ENCODE measurements around the gene TCEA2.
"Not testable (repeated sequence)": the region's sequence is repeated elsewhere in the genome, so short reads cannot be mapped to it uniquely, and the experiment has no call there.

The TCEA2 gene

GRCh38 chr20:64108731-64109681, 46.0 kb downstream of the TCEA2 start:
- DNase-seq (ENCODE audit: low read depth): no peak

- DNase-seq (ENCODE audit: low read depth): no peak
These were observed 46.9 kb downstream of the TCEA2 start for GRCh38 chr20:64109831-64110391.

- no peak for DNase-seq (ENCODE audit: low read depth)
These were observed 47.5 kb downstream of the TCEA2 start for GRCh38 chr20:64110411-64111068.

DNA sequence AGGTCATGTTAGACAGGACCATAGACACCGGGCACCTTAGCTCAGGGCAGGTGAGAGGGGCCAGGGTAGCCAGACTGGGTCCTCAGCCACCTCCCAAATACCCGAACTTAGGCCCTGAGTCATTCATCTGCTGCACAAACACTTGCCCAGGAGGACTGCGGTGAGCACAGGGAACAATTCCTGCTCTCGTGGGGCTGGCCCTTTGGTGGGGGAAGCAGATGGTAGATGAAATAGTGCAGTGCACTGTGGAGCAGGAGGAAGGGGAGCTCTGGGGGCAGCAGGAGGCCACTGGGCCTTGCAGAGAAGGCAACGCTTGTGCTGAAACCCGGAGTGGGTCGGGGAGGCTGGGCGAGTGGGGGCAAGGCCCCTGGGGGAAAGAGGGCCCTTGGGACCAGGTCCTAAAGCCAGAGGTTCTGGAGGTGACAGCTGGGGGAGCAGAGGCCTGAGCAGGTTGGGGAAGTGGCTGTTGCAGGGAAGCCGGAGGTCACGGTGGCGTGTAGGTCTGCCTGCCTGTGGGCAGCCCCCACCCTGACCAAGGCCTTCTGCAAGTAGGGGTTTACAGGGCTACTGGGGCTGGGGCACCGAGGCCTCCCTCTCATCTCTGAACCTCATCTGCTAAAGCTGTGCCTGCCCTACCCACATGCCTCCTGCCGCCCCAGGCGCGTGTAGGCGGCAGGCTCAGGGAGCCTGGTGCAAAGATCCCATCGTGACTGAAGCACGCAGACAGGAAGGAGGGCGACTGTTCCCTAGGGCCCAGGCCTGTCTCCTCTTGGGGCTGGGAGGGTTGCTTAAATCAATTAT, 49.0 kb downstream of the TCEA2 start:
- no peak for DNase-seq (ENCODE audit: low read depth)

- no peak for DNase-seq (ENCODE audit: low read depth)
These were observed 49.9 kb downstream of the TCEA2 start for GRCh38 chr20:64112691-64113443.

- DNase-seq (ENCODE audit: low read depth): no peak
These were observed 50.4 kb downstream of the TCEA2 start for GRCh38 chr20:64113444-64113775.

- no peak for DNase-seq (ENCODE audit: low read depth)
These were observed 50.9 kb downstream of the TCEA2 start for GRCh38 chr20:64113796-64114355.

- no peak for DNase-seq (ENCODE audit: low read depth)
These were observed 51.5 kb downstream of the TCEA2 start for GRCh38 chr20:64114356-64114971.

DNA sequence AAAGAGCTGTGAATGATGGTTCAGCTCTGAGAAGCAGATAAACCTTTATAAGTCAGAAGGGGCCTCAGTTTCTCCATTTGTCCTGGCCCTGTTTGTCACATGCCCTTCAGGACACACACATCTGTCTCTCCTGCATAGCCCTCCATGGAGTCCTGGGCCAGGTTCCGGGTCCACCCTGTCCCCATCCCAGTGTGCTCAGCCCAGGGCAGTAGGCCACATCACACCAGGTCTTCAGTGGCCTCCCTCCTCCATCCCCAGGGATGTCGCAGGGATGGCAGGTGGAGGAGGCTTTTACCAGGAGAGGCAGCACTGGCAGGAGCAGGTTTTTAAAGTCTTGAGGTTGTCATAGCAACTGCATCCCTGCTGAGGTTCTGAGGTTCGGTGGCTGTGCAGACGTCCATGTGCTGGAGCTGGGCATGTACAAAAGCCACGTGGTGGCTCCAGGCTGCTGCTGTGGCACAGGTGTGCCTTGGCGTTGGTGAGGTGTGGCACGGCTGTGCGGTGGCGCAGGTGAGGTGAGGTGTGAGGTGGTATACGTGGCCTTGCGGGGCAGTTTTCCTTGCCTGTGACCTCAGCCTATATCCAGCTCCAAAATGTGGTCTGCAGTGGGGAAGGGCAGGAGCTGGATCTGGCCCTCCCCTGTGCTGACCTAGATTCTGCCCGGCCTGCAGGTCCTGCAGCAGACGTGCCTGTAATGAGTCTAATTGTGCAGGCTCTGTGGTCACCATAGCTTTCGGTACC, 52.3 kb downstream of the TCEA2 start:
- DNase-seq (ENCODE audit: low read depth): no peak

GRCh38 chr20:64116016-64116415, 53.0 kb downstream of the TCEA2 start:
- DNase-seq (ENCODE audit: low read depth): no peak

GRCh38 chr20:64116541-64117431, 53.8 kb downstream of the TCEA2 start:
- no peak for DNase-seq (ENCODE audit: low read depth)

DNA sequence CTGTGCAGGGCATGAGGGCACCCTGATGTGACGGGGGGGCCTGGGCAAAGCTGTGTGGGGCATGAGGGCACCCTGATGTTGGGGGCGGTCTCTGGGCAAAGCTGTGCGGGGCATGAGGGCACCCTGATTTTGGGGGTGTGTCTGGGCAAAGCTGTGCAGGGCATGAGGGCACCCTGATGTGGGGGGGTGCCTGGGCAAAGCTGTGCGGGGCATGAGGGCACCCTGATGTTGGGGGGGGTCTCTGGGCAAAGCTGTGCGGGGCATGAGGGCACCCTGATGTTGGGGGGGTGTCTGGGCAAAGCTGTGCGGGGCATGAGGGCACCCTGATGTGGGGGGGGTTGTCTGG, 54.4 kb downstream of the TCEA2 start:
- not testable (repeated sequence) for DNase-seq (ENCODE audit: low read depth)

DNA sequence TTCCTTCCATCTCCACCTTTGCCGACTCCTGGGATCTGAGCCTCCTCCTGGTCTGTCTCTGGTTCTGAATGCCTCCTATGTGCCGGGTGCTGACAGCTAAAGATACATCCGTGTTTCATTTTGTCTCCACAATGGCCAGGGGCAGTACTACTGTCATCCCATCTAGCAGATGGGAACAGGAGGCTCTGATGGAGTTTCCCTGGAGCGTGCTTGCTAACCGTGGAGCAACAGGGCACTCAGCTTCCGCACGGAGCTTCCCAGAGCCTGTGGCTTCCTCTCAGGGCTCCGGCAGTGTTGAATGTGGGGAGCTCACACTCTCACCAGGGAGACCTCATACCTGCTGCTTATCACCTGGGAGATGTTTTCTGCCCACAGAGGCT, 56.3 kb downstream of the TCEA2 start:
- DNase-seq (ENCODE audit: low read depth): no peak

DNA sequence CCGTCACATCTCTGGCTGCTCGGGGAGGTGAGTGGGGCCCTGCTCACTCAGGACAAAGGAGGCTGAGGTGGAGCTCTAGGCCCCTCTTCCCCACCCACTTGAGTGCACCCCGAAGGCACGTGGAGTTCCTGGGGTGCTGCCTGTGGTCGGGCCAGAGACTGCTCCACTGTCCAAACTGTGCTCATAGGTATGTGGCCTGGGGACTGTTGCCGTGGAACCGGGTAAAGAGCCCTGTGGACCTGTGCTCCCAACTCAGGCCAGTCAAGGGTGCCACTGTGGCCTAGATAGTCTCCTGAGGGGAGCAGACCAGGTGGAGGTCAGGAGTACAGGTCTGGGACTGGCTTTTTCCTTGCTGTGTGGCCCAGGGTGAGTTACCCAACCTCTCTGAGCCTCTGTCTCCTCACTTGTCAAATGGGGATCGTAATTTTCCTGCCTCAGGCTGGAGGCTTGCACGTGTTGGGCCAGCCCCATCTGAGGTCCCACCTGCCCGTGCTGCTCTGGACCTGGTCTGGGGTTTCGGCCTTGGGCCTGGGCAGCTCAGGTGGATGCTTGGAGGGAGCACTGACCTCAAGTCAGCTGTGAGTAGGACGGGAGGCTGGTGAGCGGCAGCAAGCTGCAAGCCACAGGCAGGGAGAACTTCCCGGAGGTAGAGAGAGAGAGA, 56.8 kb downstream of the TCEA2 start:
- DNase-seq (ENCODE audit: low read depth): peak; percentile 6

- DNase-seq (ENCODE audit: low read depth): no peak
These were observed 58.6 kb downstream of the TCEA2 start for GRCh38 chr20:64121586-64121985.

Data from HS-5 (cell line).